ENCODE results near the gene SAMD3. TPM values are rescaled to one million over a fixed set of nuclear protein-coding genes. Genes with fewer than 3 reads are reported as not detected.
"Not testable (repeated sequence)": the region's sequence is repeated elsewhere in the genome, so short reads cannot be mapped to it uniquely, and the experiment has no call there.

Gene SAMD3
- total and polyA plus RNA-seq, 8 donors = 0.19 to 5.9 (median 1.4) TPM

- Histone ChIP-seq H3K4me1 (no peaks in the 10 kb centered on the region), H3K27me3 (no peaks in the 10 kb centered on the region), H3K27ac (no peak overlapping the region), H3K9me3 (no peaks in the 10 kb centered on the region), H3K4me3 (no peak overlapping the region), H3K36me3 (no peaks in the 10 kb centered on the region)
- intact Hi-C loops (cut with DNase I) = no loop called here
- TF ChIP-seq, protein P1, sequence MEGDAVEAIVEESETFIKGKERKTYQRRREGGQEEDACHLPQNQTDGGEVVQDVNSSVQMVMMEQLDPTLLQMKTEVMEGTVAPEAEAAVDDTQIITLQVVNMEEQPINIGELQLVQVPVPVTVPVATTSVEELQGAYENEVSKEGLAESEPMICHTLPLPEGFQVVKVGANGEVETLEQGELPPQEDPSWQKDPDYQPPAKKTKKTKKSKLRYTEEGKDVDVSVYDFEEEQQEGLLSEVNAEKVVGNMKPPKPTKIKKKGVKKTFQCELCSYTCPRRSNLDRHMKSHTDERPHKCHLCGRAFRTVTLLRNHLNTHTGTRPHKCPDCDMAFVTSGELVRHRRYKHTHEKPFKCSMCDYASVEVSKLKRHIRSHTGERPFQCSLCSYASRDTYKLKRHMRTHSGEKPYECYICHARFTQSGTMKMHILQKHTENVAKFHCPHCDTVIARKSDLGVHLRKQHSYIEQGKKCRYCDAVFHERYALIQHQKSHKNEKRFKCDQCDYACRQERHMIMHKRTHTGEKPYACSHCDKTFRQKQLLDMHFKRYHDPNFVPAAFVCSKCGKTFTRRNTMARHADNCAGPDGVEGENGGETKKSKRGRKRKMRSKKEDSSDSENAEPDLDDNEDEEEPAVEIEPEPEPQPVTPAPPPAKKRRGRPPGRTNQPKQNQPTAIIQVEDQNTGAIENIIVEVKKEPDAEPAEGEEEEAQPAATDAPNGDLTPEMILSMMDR (IDR thresholded peaks at IDR 0.05) = no peak
- FAIRE-seq (no peak), DNase-seq (no peak), ATAC-seq (no peak)
- WGBS, 2 donors = 74 to 76% methylated on average over 6 to 8 of the region's 8 CpGs
Observed at GRCh38 chr6:130150906-130151305, 71.8 kb downstream of the SAMD3 start.

DNA sequence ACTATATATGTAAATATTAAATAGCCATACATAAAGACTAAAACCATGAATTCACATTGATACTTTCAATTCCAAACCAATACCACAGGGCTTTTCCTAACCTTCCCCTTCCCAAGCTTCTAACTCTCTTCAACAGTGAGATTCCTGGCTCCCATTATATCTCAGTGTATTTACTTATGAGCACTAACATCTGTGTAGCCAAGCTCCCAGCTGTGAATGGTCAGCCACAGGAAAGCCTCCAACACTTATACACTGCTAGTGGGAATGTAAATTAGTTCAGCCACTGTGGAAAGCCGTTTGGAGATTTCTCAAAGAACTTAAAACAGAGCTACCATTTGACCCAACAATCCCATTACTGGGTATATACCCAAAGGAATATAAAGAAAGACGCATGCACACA lies 73.7 kb downstream of the SAMD3 start:
- H3K27me3 ChIP-seq; FAIRE-seq; H3K9me3 ChIP-seq; DNase-seq; intact Hi-C loops (cut with DNase I); H3K4me3 ChIP-seq; H3K4me1 ChIP-seq; H3K36me3 ChIP-seq; ATAC-seq; H3K27ac ChIP-seq: not testable (repeated sequence)
- 79 to 83% methylated on average over 2 of the region's 2 CpGs for WGBS, 2 donors

DNA sequence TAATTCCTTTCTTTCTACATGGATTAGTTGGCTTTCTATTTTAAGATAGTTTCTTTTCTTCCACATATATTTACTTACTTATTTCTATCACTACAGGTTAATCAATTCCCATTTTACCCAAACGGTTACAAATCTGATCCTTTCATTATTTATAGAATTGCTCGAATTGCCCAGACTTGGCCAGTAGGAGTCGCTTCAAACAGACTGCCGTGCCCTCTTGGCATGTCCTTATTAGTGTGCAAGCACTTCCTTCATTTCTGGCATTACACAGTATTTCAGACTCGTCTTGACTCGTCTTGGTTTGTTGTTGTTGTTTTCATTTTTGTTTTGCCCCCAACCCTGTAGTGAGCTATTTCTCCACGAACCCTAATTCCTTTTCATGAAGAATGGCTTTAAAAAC lies 74.6 kb downstream of the SAMD3 start:
- DNase-seq (no peak), ATAC-seq (no peak), FAIRE-seq (no peak)
- Histone ChIP-seq H3K36me3 (no peaks in the 10 kb centered on the region), H3K9me3 (no peaks in the 10 kb centered on the region), H3K27me3 (no peaks in the 10 kb centered on the region), H3K4me3 (no peak overlapping the region), H3K4me1 (no peaks in the 10 kb centered on the region), H3K27ac (no peak overlapping the region)
- intact Hi-C loops (cut with DNase I) = no loop called here
- TF ChIP-seq, protein P1 (IDR thresholded peaks at IDR 0.05) = no peak
- 77% methylated on average over 7 of the region's 7 CpGs for whole genome bisulfite sequencing, 2 donors

DNA sequence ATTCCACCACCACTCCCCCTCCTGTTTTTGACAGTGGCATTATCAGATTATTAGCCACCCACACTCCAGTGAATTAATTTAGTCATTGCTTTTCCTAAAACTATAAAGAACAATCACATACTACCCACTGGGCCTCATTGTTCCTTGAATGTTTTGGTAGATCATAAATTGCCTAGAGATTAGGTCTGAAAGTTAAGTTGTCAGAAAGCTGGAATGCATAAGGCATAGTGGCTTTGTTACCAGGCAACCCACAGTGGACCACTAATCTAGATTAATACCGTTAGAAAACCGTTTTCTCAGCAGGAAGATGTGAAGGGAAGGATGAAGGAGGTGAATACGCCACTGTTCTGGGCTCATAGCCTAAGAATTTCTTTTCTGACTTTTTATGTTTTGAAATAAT lies 75.6 kb downstream of the SAMD3 start:
- TF ChIP-seq, protein P1 (IDR thresholded peaks at IDR 0.05) = no peak
- no peak for FAIRE-seq
- Histone ChIP-seq H3K27ac (no peak overlapping the region), H3K27me3 (no peaks in the 10 kb centered on the region), H3K36me3 (no peaks in the 10 kb centered on the region), H3K4me3 (no peak overlapping the region), H3K9me3 (no peaks in the 10 kb centered on the region), H3K4me1 (no peaks in the 10 kb centered on the region)
- 86 to 87% methylated on average over 3 of the region's 3 CpGs for WGBS, 2 donors
- DNase-seq = no peak
- intact Hi-C loops (cut with DNase I) = no loop called here
- no peak for ATAC-seq

- no peak for DNase-seq
- H3K27me3 ChIP-seq = no peaks in the 10 kb centered on the region
- H3K9me3 ChIP-seq = no peaks in the 10 kb centered on the region
- H3K4me1 ChIP-seq = no peaks in the 10 kb centered on the region
- no peak for ATAC-seq
- H3K4me3 ChIP-seq = no peak overlapping the region
- no peak overlapping the region for H3K27ac ChIP-seq
- 94% methylated on average over 3 of the region's 3 CpGs for WGBS, 2 donors
- TF ChIP-seq, protein P1 (IDR thresholded peaks at IDR 0.05) = no peak
- H3K36me3 ChIP-seq = no peaks in the 10 kb centered on the region
- intact Hi-C loops (cut with DNase I) = no loop called here
- FAIRE-seq = no peak
Observed at GRCh38 chr6:130143709-130144108, 79.0 kb downstream of the SAMD3 start.

- Histone ChIP-seq H3K4me3 (no peak overlapping the region), H3K9me3 (no peaks in the 10 kb centered on the region), H3K27me3 (no peaks in the 10 kb centered on the region), H3K36me3 (no peaks in the 10 kb centered on the region), H3K4me1 (no peaks in the 10 kb centered on the region), H3K27ac (no peak overlapping the region)
- no peak for FAIRE-seq
- TF ChIP-seq, protein P1 (IDR thresholded peaks at IDR 0.05) = no peak
- intact Hi-C loops (cut with DNase I) = no loop called here
- WGBS, 2 donors = 92 to 93% methylated on average over 2 of the region's 2 CpGs
- no peak for DNase-seq
- ATAC-seq = no peak
Observed at GRCh38 chr6:130140084-130140483, 82.7 kb downstream of the SAMD3 start.
